Thymus (tissue), 11 donors: ENCODE results near the gene GALP. TPM values are rescaled to one million over a fixed set of nuclear protein-coding genes. Genes with fewer than 3 reads are reported as not detected.

ENCODE experiments used
- DNase-seq, 9 donors: peaks; one replicate each; pipeline ENCODE4 v3.0.0-alpha.2; 2013; ENCODE audit warnings: low spot score in 9 of 9, low read depth in 6 of 9, missing footprints in 1 of 9
- H3K27ac ChIP-seq, 2 donors: one replicate each; pipeline ENCODE4 v1.5.1; 2013; ENCODE audit warnings: control low read depth in 1 of 2, low read depth in 1 of 2, low read length in 1 of 2, mild to moderate bottlenecking in 1 of 2, moderate library complexity in 1 of 2
- H3K27me3 ChIP-seq, 2 donors: one replicate each; pipeline ENCODE4 v1.5.1; 2013; ENCODE audit warnings: low read length in 1 of 2; ENCODE audit not compliant: control insufficient read depth in 2 of 2, insufficient read depth in 1 of 2
- H3K36me3 ChIP-seq, 2 donors: one replicate each; pipeline ENCODE4 v1.5.1; 2013; ENCODE audit warnings: low read length in 1 of 2, mild to moderate bottlenecking in 1 of 2, moderate library complexity in 1 of 2; ENCODE audit not compliant: control insufficient read depth in 2 of 2, insufficient read depth in 2 of 2
- H3K4me1 ChIP-seq, 2 donors: one replicate each; pipeline ENCODE4 v1.5.1; 2013; ENCODE audit warnings: low read length in 2 of 2; ENCODE audit not compliant: control insufficient read depth in 2 of 2, insufficient read depth in 2 of 2
- H3K4me3 ChIP-seq, 2 donors: one replicate each; pipeline ENCODE4 v1.5.1; 2013; ENCODE audit warnings: low read length in 2 of 2, control low read depth in 1 of 2, mild to moderate bottlenecking in 1 of 2
- H3K9me3 ChIP-seq, 2 donors: one replicate each; pipeline ENCODE4 v1.5.1; 2013; ENCODE audit warnings: low read length in 1 of 2, mild to moderate bottlenecking in 1 of 2; ENCODE audit not compliant: control insufficient read depth in 2 of 2, insufficient read depth in 1 of 2
- WGBS: extraction: QIAGEN DNeasy Blood & Tissue Kit; methylation state at CpG from one replicate; pipeline ENCODE4 v1.1.7; 2013; 5-methylcytosine and 5-hydroxymethylcytosine counted together
- polyA plus RNA-seq: library from polyadenylated mRNA; stranded (reverse); fragments of 200-250 nt; gene quantifications from one replicate; pipeline ENCODE4 v1.2.3, GENCODE V29; 2013
- total RNA-seq: library from RNA; stranded (reverse); fragments of 120-200 nt; gene quantifications from one replicate; pipeline ENCODE4 v1.2.4, GENCODE V29; 2013
- donor health status: healthy.

GALP gene
- total and polyA plus RNA-seq, 2 donors: 0.39 TPM; not detected in 1

- Histone ChIP-seq H3K27me3 (no peaks in the 10 kb centered on the region), H3K4me1 (peaks cover 12 to 16% of the 10 kb centered on the region in 2 donors), H3K36me3 (peaks cover 38 to 71% of the 10 kb centered on the region in 2 donors), H3K4me3 (no peak overlapping the region), H3K27ac (no peak overlapping the region), H3K9me3 (no peaks in the 10 kb centered on the region)
- whole genome bisulfite sequencing: 96% methylated on average over 17 of the region's 17 CpGs
- no peak for DNase-seq
Observed at GRCh38 chr19:56155124-56155687, 20.6 kb upstream of the GALP start.

GRCh38 chr19:56156768-56157167, 19.0 kb upstream of the GALP start:
- Histone ChIP-seq H3K9me3 (no peaks in the 10 kb centered on the region), H3K4me3 (no peak overlapping the region), H3K27me3 (no peaks in the 10 kb centered on the region), H3K36me3 (peaks cover 40 to 80% of the 10 kb centered on the region in 2 donors), H3K4me1 (peaks cover 12 to 19% of the 10 kb centered on the region in 2 donors), H3K27ac (no peak overlapping the region)
- WGBS: 99% methylated on average over 11 of the region's 11 CpGs
- DNase-seq: no peak

- peaks cover 11 to 26% of the 10 kb centered on the region in 2 donors for H3K4me1 ChIP-seq
- no peaks in the 10 kb centered on the region for H3K9me3 ChIP-seq
- no peaks in the 10 kb centered on the region for H3K27me3 ChIP-seq
- H3K36me3 ChIP-seq: peaks cover 40 to 75% of the 10 kb centered on the region in 2 donors
- H3K4me3 ChIP-seq: no peak overlapping the region
- WGBS: 88% methylated on average over 16 of the region's 16 CpGs
- H3K27ac ChIP-seq: no peak overlapping the region
- no peak for DNase-seq
Observed at GRCh38 chr19:56158170-56158757, 17.5 kb upstream of the GALP start.

DNA sequence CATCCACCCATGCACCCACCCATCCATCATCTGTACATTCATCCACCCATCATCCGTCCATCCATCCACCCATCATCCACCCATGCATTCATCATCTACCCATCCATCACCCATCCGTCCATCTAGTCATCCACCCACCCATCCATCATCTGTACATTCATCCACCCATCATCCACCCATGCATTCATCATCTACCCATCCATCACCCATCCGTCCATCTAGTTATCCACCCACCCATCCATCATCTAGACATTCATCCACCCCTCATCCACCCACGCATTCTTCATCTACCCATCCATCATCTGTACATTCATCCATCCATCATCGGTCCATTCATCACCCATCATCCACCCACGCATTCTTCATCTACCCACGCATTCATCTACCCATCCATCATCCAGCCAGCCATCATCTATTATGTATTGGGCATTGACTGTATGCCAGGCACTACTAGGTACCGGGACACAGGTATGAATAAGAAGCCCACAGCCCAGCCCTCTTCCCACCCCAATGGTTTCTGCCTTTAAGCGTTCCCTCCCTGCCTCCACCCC, 16.7 kb upstream of the GALP start:
- Histone ChIP-seq H3K36me3 (peaks cover 40 to 73% of the 10 kb centered on the region in 2 donors), H3K9me3 (no peaks in the 10 kb centered on the region), H3K4me1 (peaks cover 3 to 26% of the 10 kb centered on the region in 2 donors), H3K4me3 (no peak overlapping the region), H3K27me3 (no peaks in the 10 kb centered on the region), H3K27ac (no peak overlapping the region)
- WGBS: 97% methylated on average over 9 of the region's 9 CpGs
- no peak for DNase-seq

- DNase-seq: no peak
- H3K36me3 ChIP-seq: peaks cover 40 to 66% of the 10 kb centered on the region in 2 donors
- 99% methylated on average over 69 of the region's 69 CpGs for WGBS
- no peaks in the 10 kb centered on the region for H3K27me3 ChIP-seq
- H3K4me3 ChIP-seq: no peak overlapping the region
- H3K4me1 ChIP-seq: peaks cover 3 to 25% of the 10 kb centered on the region in 2 donors
- no peaks in the 10 kb centered on the region for H3K9me3 ChIP-seq
- no peak overlapping the region for H3K27ac ChIP-seq
Observed at GRCh38 chr19:56159622-56160271, 16.1 kb upstream of the GALP start.

- no peaks in the 10 kb centered on the region for H3K9me3 ChIP-seq
- 97% methylated on average over 11 of the region's 11 CpGs for WGBS
- peaks cover 3 to 25% of the 10 kb centered on the region in 2 donors for H3K4me1 ChIP-seq
- no peak overlapping the region for H3K4me3 ChIP-seq
- no peak for DNase-seq
- no peak overlapping the region for H3K27ac ChIP-seq
- no peaks in the 10 kb centered on the region for H3K27me3 ChIP-seq
- peaks cover 23 to 48% of the 10 kb centered on the region in 2 donors for H3K36me3 ChIP-seq
Observed at GRCh38 chr19:56161534-56161933, 14.3 kb upstream of the GALP start.

GRCh38 chr19:56162258-56162657, 13.6 kb upstream of the GALP start:
- 9% methylated on average over 9 of the region's 9 CpGs for WGBS
- H3K36me3 ChIP-seq: peaks cover 16 to 41% of the 10 kb centered on the region in 2 donors
- no peak overlapping the region for H3K4me3 ChIP-seq
- peak overlapping the region in 1 of 2 donors; percentile 7 for H3K27ac ChIP-seq
- DNase-seq: peak in 3 of 9 donors; percentile 43 to 68 (median 59)
- H3K4me1 ChIP-seq: peaks cover 3 to 25% of the 10 kb centered on the region in 2 donors
- H3K27me3 ChIP-seq: no peaks in the 10 kb centered on the region
- no peaks in the 10 kb centered on the region for H3K9me3 ChIP-seq

DNA sequence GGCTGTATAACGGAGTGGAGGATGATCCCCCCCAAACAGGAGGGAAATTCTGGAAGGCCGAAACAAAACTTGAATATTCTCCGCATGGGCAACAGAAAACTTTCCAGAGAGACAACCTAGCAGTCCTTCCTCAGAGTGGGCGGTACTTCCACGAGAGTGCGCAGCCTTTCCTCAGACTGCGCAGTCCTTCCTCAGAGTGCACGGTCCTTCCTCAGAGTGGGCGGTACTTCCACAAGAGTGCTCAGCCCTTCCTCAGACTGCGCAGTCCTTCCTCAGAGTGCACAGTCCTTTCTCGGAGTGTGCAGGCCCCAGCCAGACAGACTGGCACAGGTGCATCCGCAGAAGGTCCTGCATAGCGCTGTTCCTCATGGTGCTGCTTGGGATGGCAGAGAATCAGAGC, 12.7 kb upstream of the GALP start:
- no peak for DNase-seq
- H3K4me1 ChIP-seq: peaks cover 3 to 25% of the 10 kb centered on the region in 2 donors
- no peak overlapping the region for H3K27ac ChIP-seq
- no peak overlapping the region for H3K4me3 ChIP-seq
- H3K9me3 ChIP-seq: no peaks in the 10 kb centered on the region
- no peaks in the 10 kb centered on the region for H3K27me3 ChIP-seq
- WGBS: 91% methylated on average over 13 of the region's 13 CpGs
- H3K36me3 ChIP-seq: peaks cover 15 to 33% of the 10 kb centered on the region in 2 donors

- 60% methylated on average over 7 of the region's 7 CpGs for WGBS
- no peaks in the 10 kb centered on the region for H3K36me3 ChIP-seq
- peak in 2 of 9 donors; percentile 33 to 54 for DNase-seq
- H3K4me1 ChIP-seq: peaks cover 3 to 19% of the 10 kb centered on the region in 2 donors
- H3K4me3 ChIP-seq: no peak overlapping the region
- no peaks in the 10 kb centered on the region for H3K27me3 ChIP-seq
- H3K27ac ChIP-seq: no peak overlapping the region
- no peaks in the 10 kb centered on the region for H3K9me3 ChIP-seq
Observed at GRCh38 chr19:56167064-56167578, 8.7 kb upstream of the GALP start.
